ENCODE results near the gene IL1A. TPM values are rescaled to one million over a fixed set of nuclear protein-coding genes. Genes with fewer than 3 reads are reported as not detected.

Gene IL1A
- total RNA-seq, 2 donors from 2014 or later = 0.73 to 1.0 TPM

- peaks cover 12% of the 10 kb centered on the region for H3K4me1 ChIP-seq (ENCODE audit: control insufficient read depth, insufficient read depth, low read length)
- Mint-ChIP-seq H3K4me1 (peaks cover 25% of the 10 kb centered on the region), H3K36me3 (ENCODE audit: low read depth) (peaks cover 15% of the 10 kb centered on the region), H3K27me3 (ENCODE audit: insufficient read depth) (no peaks in the 10 kb centered on the region), H3K27ac (no peak overlapping the region), H3K4me3 (no peak overlapping the region), H3K9me3 (peaks cover under 1% of the 10 kb centered on the region)
- no peak for DNase-seq
- H3K9me3 ChIP-seq (ENCODE audit: control insufficient read depth, low read length) = peaks cover 2% of the 10 kb centered on the region
- no peak overlapping the region for H3K27ac ChIP-seq (ENCODE audit: low read depth, low read length)
- no peaks in the 10 kb centered on the region for H3K27me3 ChIP-seq (ENCODE audit: control insufficient read depth, insufficient read depth, low read length, poor library complexity, severe bottlenecking)
- TF ChIP-seq CTCF (conservative IDR thresholded peaks at IDR 0.05) = no peak
- H3K9ac ChIP-seq (ENCODE audit: extremely low read depth, low read length, poor library complexity, severe bottlenecking) = no peak overlapping the region
- peak overlapping the region; percentile 88 for H3K4me3 ChIP-seq (ENCODE audit: low read length)
- 92% methylated on average over 4 of the region's 4 CpGs for WGBS, 2 experiments (ENCODE audit: insufficient coverage in 1 of 2, insufficient read length in 1 of 2)
- H3K36me3 ChIP-seq (ENCODE audit: control insufficient read depth, insufficient read depth, low read length) = peaks cover 36% of the 10 kb centered on the region
Measured at GRCh38 chr2:112762276-112762675, 22.0 kb downstream of the IL1A start.

- no peak for DNase-seq
Measured at GRCh38 chr2:112760149-112760548, 24.1 kb downstream of the IL1A start.

GRCh38 chr2:112758711-112759110, 25.6 kb downstream of the IL1A start:
- WGBS, 2 experiments (ENCODE audit: insufficient coverage in 1 of 2, insufficient read length in 1 of 2) = 60 to 95% methylated on average over 1 to 2 of the region's 2 CpGs
- Histone ChIP-seq H3K36me3 (ENCODE audit: control insufficient read depth, insufficient read depth, low read length) (peaks cover 69% of the 10 kb centered on the region), H3K4me3 (ENCODE audit: low read length) (no peak overlapping the region), H3K27ac (ENCODE audit: low read depth, low read length) (no peak overlapping the region), H3K9me3 (ENCODE audit: control insufficient read depth, low read length) (no peaks in the 10 kb centered on the region), H3K4me1 (ENCODE audit: control insufficient read depth, insufficient read depth, low read length) (peaks cover 11% of the 10 kb centered on the region), H3K27me3 (ENCODE audit: control insufficient read depth, insufficient read depth, low read length, poor library complexity, severe bottlenecking) (no peaks in the 10 kb centered on the region), H3K9ac (ENCODE audit: extremely low read depth, low read length, poor library complexity, severe bottlenecking) (no peak overlapping the region)
- no peaks in the 10 kb centered on the region for H3K9me3 Mint-ChIP-seq
- H3K27me3 Mint-ChIP-seq (ENCODE audit: insufficient read depth) = no peaks in the 10 kb centered on the region
- no peak overlapping the region for H3K4me3 Mint-ChIP-seq
- peaks cover 32% of the 10 kb centered on the region for H3K4me1 Mint-ChIP-seq
- TF ChIP-seq CTCF (conservative IDR thresholded peaks at IDR 0.05) = no peak
- H3K36me3 Mint-ChIP-seq (ENCODE audit: low read depth) = peaks cover 42% of the 10 kb centered on the region
- DNase-seq = no peak
- no peak overlapping the region for H3K27ac Mint-ChIP-seq

More at GRCh38 chr2:112760149-112760548, 24.1 kb downstream of the IL1A start:
- TF ChIP-seq CTCF (conservative IDR thresholded peaks at IDR 0.05) = no peak
- Mint-ChIP-seq H3K4me3 (no peak overlapping the region), H3K27ac (no peak overlapping the region), H3K4me1 (peaks cover 25% of the 10 kb centered on the region), H3K27me3 (ENCODE audit: insufficient read depth) (no peaks in the 10 kb centered on the region), H3K9me3 (no peaks in the 10 kb centered on the region), H3K36me3 (ENCODE audit: low read depth) (peaks cover 28% of the 10 kb centered on the region)
- H3K9me3 ChIP-seq (ENCODE audit: control insufficient read depth, low read length) = no peaks in the 10 kb centered on the region
- 96 to 100% methylated on average over 1 of the region's 1 CpG for WGBS, 2 experiments (ENCODE audit: insufficient coverage in 1 of 2, insufficient read length in 1 of 2)
- H3K4me1 ChIP-seq (ENCODE audit: control insufficient read depth, insufficient read depth, low read length) = peaks cover 12% of the 10 kb centered on the region
- H3K4me3 ChIP-seq (ENCODE audit: low read length) = no peak overlapping the region
- no peak overlapping the region for H3K9ac ChIP-seq (ENCODE audit: extremely low read depth, low read length, poor library complexity, severe bottlenecking)
- H3K27me3 ChIP-seq (ENCODE audit: control insufficient read depth, insufficient read depth, low read length, poor library complexity, severe bottlenecking) = no peaks in the 10 kb centered on the region
- peaks cover 56% of the 10 kb centered on the region for H3K36me3 ChIP-seq (ENCODE audit: control insufficient read depth, insufficient read depth, low read length)
- H3K27ac ChIP-seq (ENCODE audit: low read depth, low read length) = no peak overlapping the region

Measured in endodermal cell (in vitro differentiated cells).